HepG2 (cell line): ENCODE results near the gene USP32. TPM values are rescaled to one million over a fixed set of nuclear protein-coding genes. Genes with fewer than 3 reads are reported as not detected.
A peak's percentile ranks its signal among the peaks of the same experiment; 100 is the strongest.

ENCODE experiments used
- AHR ChIP-seq: IDR thresholded peaks from 2 replicates; pipeline ENCODE4 v1.6.1; 2018; ENCODE audit warnings: missing genetic modification reagents, missing compliant biosample characterization
- CEBPG ChIP-seq: IDR thresholded peaks from 2 replicates; pipeline ENCODE4 v1.6.1; 2016
- IRF2 ChIP-seq: IDR thresholded peaks from 2 replicates; pipeline ENCODE4 v1.6.1; 2018; ENCODE audit warnings: missing genetic modification reagents, missing compliant biosample characterization
- JARID2 ChIP-seq: sonication (generic); formaldehyde crosslinking; IDR thresholded peaks from 2 replicates; pipeline ENCODE4 v1.8.1; 2023; ENCODE audit warnings: missing genetic modification reagents, inconsistent platforms; ENCODE audit not compliant: insufficient replicate concordance
- KAT8 ChIP-seq: IDR thresholded peaks from 2 replicates; pipeline ENCODE4 v1.6.1; 2016; ENCODE audit warnings: missing genetic modification reagents, missing compliant biosample characterization
- KLF16 ChIP-seq, 2 experiments: sonication (generic) in 1 of 2; formaldehyde crosslinking in 1 of 2; IDR thresholded peaks; 2 replicates each; pipeline versions ENCODE4 v1.6.1 to v1.8.0; 2016 to 2023; ENCODE audit warnings: missing genetic modification reagents in 2 of 2, missing compliant biosample characterization in 1 of 2
- MAF1 ChIP-seq: sonication (generic); formaldehyde crosslinking; IDR thresholded peaks from 2 replicates; pipeline ENCODE4 v1.5.0; 2020; ENCODE audit warnings: missing genetic modification reagents, borderline replicate concordance
- MAFF ChIP-seq: IDR thresholded peaks from 2 replicates; pipeline ENCODE4 v1.6.1; 2011; ENCODE audit warnings: low read depth, low read length, improper control_type of control experiment
- MIXL1 ChIP-seq: IDR thresholded peaks from 2 replicates; pipeline ENCODE4 v1.6.1; 2016
- MXD4 ChIP-seq: IDR thresholded peaks from 2 replicates; pipeline ENCODE4 v1.6.1; 2016; ENCODE audit warnings: mild to moderate bottlenecking, missing biosample characterization, missing genetic modification reagents
- NCOA2 ChIP-seq: sonication (generic); formaldehyde crosslinking; IDR thresholded peaks from 2 replicates; pipeline ENCODE4 v1.8.0; 2022; ENCODE audit warnings: inconsistent platforms
- RARA ChIP-seq: IDR thresholded peaks from 2 replicates; pipeline ENCODE4 v1.6.1; 2016; ENCODE audit warnings: missing genetic modification reagents, missing compliant biosample characterization
- SAP130 ChIP-seq: IDR thresholded peaks from 2 replicates; pipeline ENCODE4 v1.6.1; 2016; ENCODE audit warnings: low read depth
- SOX5 ChIP-seq: IDR thresholded peaks from 2 replicates; pipeline ENCODE4 v1.6.1; 2016; ENCODE audit warnings: borderline replicate concordance
- TBL1XR1 ChIP-seq: fragments of 150-350 bp; IDR thresholded peaks from 2 replicates; pipeline ENCODE4 v1.6.1; 2014; ENCODE audit warnings: borderline replicate concordance, low read length; ENCODE audit not compliant: partially characterized antibody
- ZFP1 ChIP-seq: IDR thresholded peaks from 2 replicates; pipeline ENCODE4 v1.6.1; 2016
- ZGPAT ChIP-seq: IDR thresholded peaks from 2 replicates; pipeline ENCODE4 v1.6.1; 2016; ENCODE audit warnings: mild to moderate bottlenecking
- ZNF136 ChIP-seq: sonication (generic); formaldehyde crosslinking; IDR thresholded peaks from 2 replicates; pipeline ENCODE4 v1.8.1; 2022; ENCODE audit warnings: low read depth, mild to moderate bottlenecking, moderate library complexity, missing genetic modification reagents
- ZNF362 ChIP-seq: sonication (generic); formaldehyde crosslinking; IDR thresholded peaks from 2 replicates; pipeline ENCODE4 v1.4.0; 2020; ENCODE audit warnings: missing genetic modification reagents, mild to moderate bottlenecking, borderline replicate concordance
- ZNF598 ChIP-seq: sonication (generic); formaldehyde crosslinking; IDR thresholded peaks from 2 replicates; pipeline ENCODE4 v1.5.1; 2020; ENCODE audit warnings: mild to moderate bottlenecking, missing genetic modification reagents, borderline replicate concordance
- ZNF841 ChIP-seq: sonication (generic); formaldehyde crosslinking; IDR thresholded peaks from 2 replicates; pipeline ENCODE4 v1.8.1; 2023; ENCODE audit warnings: missing genetic modification reagents, borderline replicate concordance
- polyA plus RNA-seq, 8 experiments: library from polyadenylated mRNA; depleted of rRNA in 3 of 8; stranded (reverse) in 7 of 8; unstranded in 1 of 8; fragments of >200 nt; fragmentation: Illumina TruSeq in 4 of 8; extraction: Trizol in 4 of 8; gene quantifications; 2 replicates each; pipeline versions ENCODE4 v1.2.1 to v1.2.3, GENCODE V29; 2011 to 2016; ENCODE audit warnings: low read depth in 4 of 8, missing spikeins in 1 of 8, mixed read lengths in 1 of 8; ENCODE audit not compliant: insufficient read depth in 1 of 8
- total RNA-seq, 5 experiments: library from RNA; depleted of rRNA; stranded (reverse); fragments of >200 nt; fragmentation: Illumina TruSeq; extraction: Trizol; gene quantifications; 2 replicates each; pipeline ENCODE4 v1.2.3, GENCODE V29; 2016; ENCODE audit warnings: low read depth in 1 of 5
- TF ChIP-seq, protein P1 (sequence below): sonication (generic); formaldehyde crosslinking; IDR thresholded peaks from 2 replicates; pipeline ENCODE4 v1.4.0; 2020; ENCODE audit warnings: missing genetic modification reagents, borderline replicate concordance

Gene USP32
- total and polyA plus RNA-seq, 2 of the 13 experiments (the other 11 are each of a cell fraction or from before 2014, with no cell fraction given), result 24.9 to 39.9 TPM

- TF ChIP-seq, protein P1, sequence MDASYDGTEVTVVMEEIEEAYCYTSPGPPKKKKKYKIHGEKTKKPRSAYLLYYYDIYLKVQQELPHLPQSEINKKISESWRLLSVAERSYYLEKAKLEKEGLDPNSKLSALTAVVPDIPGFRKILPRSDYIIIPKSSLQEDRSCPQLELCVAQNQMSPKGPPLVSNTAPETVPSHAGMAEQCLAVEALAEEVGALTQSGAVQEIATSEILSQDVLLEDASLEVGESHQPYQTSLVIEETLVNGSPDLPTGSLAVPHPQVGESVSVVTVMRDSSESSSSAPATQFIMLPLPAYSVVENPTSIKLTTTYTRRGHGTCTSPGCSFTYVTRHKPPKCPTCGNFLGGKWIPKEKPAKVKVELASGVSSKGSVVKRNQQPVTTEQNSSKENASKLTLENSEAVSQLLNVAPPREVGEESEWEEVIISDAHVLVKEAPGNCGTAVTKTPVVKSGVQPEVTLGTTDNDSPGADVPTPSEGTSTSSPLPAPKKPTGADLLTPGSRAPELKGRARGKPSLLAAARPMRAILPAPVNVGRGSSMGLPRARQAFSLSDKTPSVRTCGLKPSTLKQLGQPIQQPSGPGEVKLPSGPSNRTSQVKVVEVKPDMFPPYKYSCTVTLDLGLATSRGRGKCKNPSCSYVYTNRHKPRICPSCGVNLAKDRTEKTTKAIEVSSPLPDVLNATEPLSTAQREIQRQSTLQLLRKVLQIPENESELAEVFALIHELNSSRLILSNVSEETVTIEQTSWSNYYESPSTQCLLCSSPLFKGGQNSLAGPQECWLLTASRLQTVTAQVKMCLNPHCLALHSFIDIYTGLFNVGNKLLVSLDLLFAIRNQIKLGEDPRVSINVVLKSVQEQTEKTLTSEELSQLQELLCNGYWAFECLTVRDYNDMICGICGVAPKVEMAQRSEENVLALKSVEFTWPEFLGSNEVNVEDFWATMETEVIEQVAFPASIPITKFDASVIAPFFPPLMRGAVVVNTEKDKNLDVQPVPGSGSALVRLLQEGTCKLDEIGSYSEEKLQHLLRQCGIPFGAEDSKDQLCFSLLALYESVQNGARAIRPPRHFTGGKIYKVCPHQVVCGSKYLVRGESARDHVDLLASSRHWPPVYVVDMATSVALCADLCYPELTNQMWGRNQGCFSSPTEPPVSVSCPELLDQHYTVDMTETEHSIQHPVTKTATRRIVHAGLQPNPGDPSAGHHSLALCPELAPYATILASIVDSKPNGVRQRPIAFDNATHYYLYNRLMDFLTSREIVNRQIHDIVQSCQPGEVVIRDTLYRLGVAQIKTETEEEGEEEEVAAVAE (CRISPR knock-in tag), result 0 out of 2 replicates have a peak, but pooled peaks have one; percentile 67
- TF ChIP-seq ZNF136 (CRISPR knock-in tag), result no peak
- 0 out of 2 replicates have a peak, but pooled peaks have one; percentile 9 for TF ChIP-seq MAFF
- 0 out of 2 replicates have a peak, but pooled peaks have one; percentile 26 for TF ChIP-seq SOX5 (CRISPR knock-in tag)
- TF ChIP-seq TBL1XR1, result peak; percentile 36
- TF ChIP-seq CEBPG (CRISPR knock-in tag), result peak; percentile 50
- TF ChIP-seq ZFP1 (CRISPR knock-in tag), result no peak
- peak; percentile 33; the same call in 1 of the 2 replicates for TF ChIP-seq MXD4 (CRISPR knock-in tag)
- TF ChIP-seq ZNF598 (CRISPR knock-in tag), result no peak
- 0 out of 2 replicates have a peak, but pooled peaks have one; percentile 18 for TF ChIP-seq NCOA2 (CRISPR knock-in tag)
- no peak for TF ChIP-seq MAF1 (CRISPR knock-in tag)
- TF ChIP-seq SAP130 (CRISPR knock-in tag), result peak; percentile 41; the same call in 1 of the 2 replicates
- TF ChIP-seq ZNF362 (CRISPR knock-in tag), result peak; percentile 31; the same call in 1 of the 2 replicates
- TF ChIP-seq JARID2 (CRISPR knock-in tag), result peak; percentile 60
- TF ChIP-seq AHR, result peak; percentile 49; the same call in 1 of the 2 replicates
- peak; percentile 32; the same call in 1 of the 2 replicates for TF ChIP-seq KAT8 (CRISPR knock-in tag)
- no peak for TF ChIP-seq ZNF841
- TF ChIP-seq MIXL1 (CRISPR knock-in tag), result 0 out of 2 replicates have a peak, but pooled peaks have one; percentile 65
- TF ChIP-seq RARA (CRISPR knock-in tag), result no peak
- peak; percentile 68; the same call in 1 of the 2 replicates for TF ChIP-seq IRF2 (CRISPR knock-in tag)
- 0 out of 2 replicates have a peak, but pooled peaks have one; percentile 37 for TF ChIP-seq ZGPAT (CRISPR knock-in tag)
- TF ChIP-seq KLF16 (CRISPR knock-in tag; IDR thresholded peaks at IDR 0.05), result 0 out of 4 replicates have a peak, but pooled peaks of 1 of the 2 experiments have one; percentile 31
These were observed 43.6 kb upstream of the USP32 start (continued) for GRCh38 chr17:60435244-60436167.
